KG1 (cell line): ENCODE measurements around the gene PLXNA4.

Experiments used
- DNase-seq: peaks from one replicate; lab custom pipeline; 2025; lab: John Stamatoyannopoulos, UW

The PLXNA4 gene

GRCh38 chr7:132417103-132417906 lies 159.0 kb downstream of the PLXNA4 start:
- no peak for DNase-seq

GRCh38 chr7:132416395-132416794 lies 159.9 kb downstream of the PLXNA4 start:
- no peak for DNase-seq

- no peak for DNase-seq
Observed at GRCh38 chr7:132415259-132415658, 161.0 kb downstream of the PLXNA4 start.

GRCh38 chr7:132414857-132415256 lies 161.4 kb downstream of the PLXNA4 start:
- no peak for DNase-seq

GRCh38 chr7:132412435-132412834 lies 163.8 kb downstream of the PLXNA4 start:
- no peak for DNase-seq

- no peak for DNase-seq
Observed at GRCh38 chr7:132410861-132411541, 165.3 kb downstream of the PLXNA4 start.

GRCh38 chr7:132410385-132410784 lies 165.9 kb downstream of the PLXNA4 start:
- no peak for DNase-seq

- DNase-seq: no peak
Observed at GRCh38 chr7:132407764-132408163, 168.5 kb downstream of the PLXNA4 start.

GRCh38 chr7:132406039-132406438 lies 170.2 kb downstream of the PLXNA4 start:
- no peak for DNase-seq

- no peak for DNase-seq
Observed at GRCh38 chr7:132404261-132404660, 172.0 kb downstream of the PLXNA4 start.

- no peak for DNase-seq
Observed at GRCh38 chr7:132403465-132404110, 172.7 kb downstream of the PLXNA4 start.

GRCh38 chr7:132402751-132403245 lies 173.5 kb downstream of the PLXNA4 start:
- DNase-seq: no peak

- no peak for DNase-seq
Observed at GRCh38 chr7:132402096-132402495, 174.2 kb downstream of the PLXNA4 start.

GRCh38 chr7:132400561-132401142 lies 175.6 kb downstream of the PLXNA4 start:
- DNase-seq: no peak

GRCh38 chr7:132399367-132399766 lies 176.9 kb downstream of the PLXNA4 start:
- no peak for DNase-seq

- DNase-seq: no peak
Observed at GRCh38 chr7:132398253-132398925, 177.9 kb downstream of the PLXNA4 start.

GRCh38 chr7:132397070-132397469 lies 179.2 kb downstream of the PLXNA4 start:
- DNase-seq: no peak

- no peak for DNase-seq
Observed at GRCh38 chr7:132395361-132395760, 180.9 kb downstream of the PLXNA4 start.

- DNase-seq: no peak
Observed at GRCh38 chr7:132394283-132395198, 181.7 kb downstream of the PLXNA4 start.

- DNase-seq: no peak
Observed at GRCh38 chr7:132393789-132394261, 182.4 kb downstream of the PLXNA4 start.

- no peak for DNase-seq
Observed at GRCh38 chr7:132392713-132393112, 183.6 kb downstream of the PLXNA4 start.
